ENCODE measurements around the gene RAB3GAP1. TPM values are rescaled to one million over a fixed set of nuclear protein-coding genes. Genes with fewer than 3 reads are reported as not detected.

RAB3GAP1 gene
- total and polyA plus RNA-seq, 7 donors = 24.5 to 52.7 (median 38.5) TPM

DNA sequence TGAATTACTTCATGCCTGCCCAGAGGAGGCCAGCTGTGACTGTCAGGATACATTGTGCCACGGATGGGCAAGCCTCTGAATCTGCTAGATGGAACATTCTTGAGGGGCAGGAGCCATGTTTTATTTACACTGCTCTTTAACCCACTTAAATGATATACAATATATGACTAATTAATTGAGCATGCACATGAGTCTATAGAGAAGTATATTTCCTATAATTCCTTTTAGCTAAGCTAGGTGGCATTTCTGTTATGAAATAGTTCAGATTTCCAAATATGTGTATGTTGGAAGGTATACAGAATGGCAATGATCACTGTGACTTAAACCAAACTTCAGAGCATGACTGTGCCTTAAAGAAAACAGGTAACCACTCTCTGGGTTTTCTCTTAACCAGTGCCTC is 131.7 kb downstream of the RAB3GAP1 start:
- intact Hi-C loops (cut with DNase I) = no loop called here
- Histone ChIP-seq H3K4me3 (no peak overlapping the region), H3K27ac (no peak overlapping the region), H3K9me3 (no peaks in the 10 kb centered on the region), H3K36me3 (ENCODE audit: insufficient read depth in 1 of 2, low read depth in 1 of 2) (no peaks in the 10 kb centered on the region), H3K4me1 (no peaks in the 10 kb centered on the region), H3K27me3 (ENCODE audit: insufficient read depth in 3 of 3, low read length in 2 of 3) (no peaks in the 10 kb centered on the region)
- no peak for TF ChIP-seq CTCF (IDR thresholded peaks at IDR 0.05)
- 43 to 75% (median 48%) methylated on average over 1 of the region's 1 CpG for WGBS, 3 donors
- DNase-seq (no peak), ATAC-seq (no peak)

GRCh38 chr2:135186054-135186453 is 134.0 kb downstream of the RAB3GAP1 start:
- Histone ChIP-seq H3K4me1 (no peaks in the 10 kb centered on the region), H3K9me3 (peaks cover 7% of the 10 kb centered on the region), H3K27me3 (ENCODE audit: insufficient read depth in 3 of 3, low read length in 2 of 3) (no peaks in the 10 kb centered on the region), H3K36me3 (ENCODE audit: insufficient read depth in 1 of 2, low read depth in 1 of 2) (no peaks in the 10 kb centered on the region), H3K27ac (no peak overlapping the region), H3K4me3 (no peak overlapping the region)
- ATAC-seq (no peak), DNase-seq (no peak)
- no peak for TF ChIP-seq CTCF (IDR thresholded peaks at IDR 0.05)
- intact Hi-C loops (cut with DNase I) = no loop called here
- WGBS, 3 donors = 84 to 89% (median 88%) methylated on average over 5 of the region's 5 CpGs

GRCh38 chr2:135187270-135187669 is 135.2 kb downstream of the RAB3GAP1 start:
- H3K4me3 ChIP-seq = no peak overlapping the region
- no peak for ATAC-seq
- H3K27ac ChIP-seq = no peak overlapping the region
- no peaks in the 10 kb centered on the region for H3K4me1 ChIP-seq
- DNase-seq = no peak
- no peaks in the 10 kb centered on the region for H3K27me3 ChIP-seq (ENCODE audit: insufficient read depth in 3 of 3, low read length in 2 of 3)
- no peaks in the 10 kb centered on the region for H3K36me3 ChIP-seq (ENCODE audit: insufficient read depth in 1 of 2, low read depth in 1 of 2)
- 59 to 61% (median 61%) methylated on average over 3 of the region's 3 CpGs for WGBS, 3 donors
- H3K9me3 ChIP-seq = peaks cover 7% of the 10 kb centered on the region
- TF ChIP-seq CTCF (IDR thresholded peaks at IDR 0.05) = no peak
- intact Hi-C loops (cut with DNase I) = no loop called here

DNA sequence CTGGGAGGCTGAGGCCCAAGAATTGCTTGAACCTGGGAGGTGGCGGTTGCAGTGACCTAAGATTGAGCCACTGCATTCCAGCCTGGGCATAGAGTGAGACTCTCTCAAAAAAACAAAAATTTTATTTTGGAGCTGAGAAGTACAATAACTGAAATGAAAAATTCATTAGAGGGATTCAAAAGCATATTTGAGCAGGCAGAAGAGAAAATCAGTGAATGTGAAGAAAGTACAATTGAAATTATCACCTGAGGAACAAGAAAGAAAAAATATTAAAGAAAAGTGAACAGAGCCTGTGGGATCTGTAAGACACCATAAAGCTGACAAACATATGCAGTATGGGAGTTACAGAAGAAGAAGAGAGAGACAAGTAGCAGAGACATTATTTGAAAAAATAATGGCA is 137.1 kb downstream of the RAB3GAP1 start:
- intact Hi-C loops (cut with DNase I) = no loop called here
- H3K27me3 ChIP-seq (ENCODE audit: insufficient read depth in 3 of 3, low read length in 2 of 3) = no peaks in the 10 kb centered on the region
- WGBS, 3 donors = 95 to 100% (median 98%) methylated on average over 1 of the region's 1 CpG
- ATAC-seq (no peak), DNase-seq (no peak)
- H3K27ac ChIP-seq = no peak overlapping the region
- H3K9me3 ChIP-seq = peaks cover 13% of the 10 kb centered on the region
- no peak overlapping the region for H3K4me3 ChIP-seq
- no peaks in the 10 kb centered on the region for H3K36me3 ChIP-seq (ENCODE audit: insufficient read depth in 1 of 2, low read depth in 1 of 2)
- no peak for TF ChIP-seq CTCF (IDR thresholded peaks at IDR 0.05)
- no peaks in the 10 kb centered on the region for H3K4me1 ChIP-seq

DNA sequence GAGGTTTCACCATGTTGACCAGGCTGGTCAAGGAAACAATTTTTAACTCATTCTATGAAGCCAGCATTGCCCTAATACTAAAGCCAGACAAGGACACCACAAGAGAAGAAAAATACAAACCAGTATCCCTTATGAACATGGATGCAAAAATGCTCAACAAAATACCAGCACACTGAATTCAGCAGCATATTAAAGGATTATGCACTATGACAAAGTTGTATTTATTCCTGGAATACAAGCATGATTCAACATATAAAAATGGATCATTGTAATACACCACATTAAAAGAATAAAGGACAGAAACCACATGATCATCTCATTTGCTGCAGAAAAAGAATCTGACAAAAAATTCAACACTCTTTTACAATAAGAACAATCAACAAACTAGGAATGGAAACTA is 138.7 kb downstream of the RAB3GAP1 start:
- Histone ChIP-seq H3K9me3 (peaks cover 13% of the 10 kb centered on the region), H3K36me3 (ENCODE audit: insufficient read depth in 1 of 2, low read depth in 1 of 2) (no peaks in the 10 kb centered on the region), H3K27me3 (ENCODE audit: insufficient read depth in 3 of 3, low read length in 2 of 3) (no peaks in the 10 kb centered on the region), H3K4me1 (no peaks in the 10 kb centered on the region), H3K4me3 (no peak overlapping the region), H3K27ac (no peak overlapping the region)
- no peak for DNase-seq
- TF ChIP-seq CTCF (IDR thresholded peaks at IDR 0.05) = no peak
- intact Hi-C loops (cut with DNase I) = no loop called here
- no peak for ATAC-seq
